Stimulated activated CD8-positive, alpha-beta memory T cell treated with anti-CD3 and anti-CD28 coated beads, Interleukin-4, amount 100 ng/mL, for 24 hours (primary cell): ENCODE results near the gene BATF.

ENCODE experiments used
- DNase-seq: peaks from one replicate; pipeline ENCODE4 v3.0.0-alpha.2; 2020; ENCODE audit warnings: low read depth

The BATF gene

GRCh38 chr14:75501080-75501479 lies 21.2 kb upstream of the BATF start:
- no peak for DNase-seq

GRCh38 chr14:75504411-75504810 lies 17.9 kb upstream of the BATF start:
- no peak for DNase-seq

- DNase-seq = no peak
These were observed 15.3 kb upstream of the BATF start for GRCh38 chr14:75506930-75507329.

DNA sequence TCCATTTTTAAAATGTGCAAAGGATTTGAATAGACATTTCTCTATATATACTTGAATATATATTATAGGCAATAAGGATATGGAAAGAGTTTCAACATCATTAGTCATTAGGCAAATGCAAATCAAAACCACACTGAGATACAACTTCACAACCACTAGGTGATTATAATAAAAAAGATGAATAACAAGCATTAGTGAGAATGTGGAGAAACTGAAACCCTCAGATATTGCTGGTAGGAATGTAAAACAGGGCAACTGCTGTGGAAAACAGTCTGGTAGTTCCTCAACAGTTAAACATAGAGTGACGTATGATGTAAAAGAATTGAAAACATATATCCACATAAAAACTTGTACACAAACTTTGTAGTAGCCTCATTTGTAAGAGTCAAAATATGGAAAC lies 11.7 kb upstream of the BATF start:
- no peak for DNase-seq

DNA sequence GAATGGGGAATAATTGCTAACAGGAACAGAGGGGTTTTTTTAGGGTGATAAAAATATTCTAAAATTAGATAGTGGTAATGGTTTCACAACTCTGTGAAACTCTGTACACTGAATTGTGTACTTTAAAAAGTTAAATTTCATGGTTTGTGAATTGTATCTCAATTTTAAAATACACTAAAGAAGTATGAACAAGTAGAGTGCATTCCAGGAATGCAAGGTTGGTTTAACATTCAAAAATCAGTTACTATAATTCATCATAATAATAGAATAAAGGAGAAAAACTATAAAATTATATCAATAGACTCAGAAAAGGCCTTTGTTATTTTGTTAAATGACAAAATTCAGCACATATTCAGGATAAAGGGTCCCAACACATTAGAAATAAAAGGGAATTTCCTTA lies 11.1 kb upstream of the BATF start:
- DNase-seq = no peak

DNA sequence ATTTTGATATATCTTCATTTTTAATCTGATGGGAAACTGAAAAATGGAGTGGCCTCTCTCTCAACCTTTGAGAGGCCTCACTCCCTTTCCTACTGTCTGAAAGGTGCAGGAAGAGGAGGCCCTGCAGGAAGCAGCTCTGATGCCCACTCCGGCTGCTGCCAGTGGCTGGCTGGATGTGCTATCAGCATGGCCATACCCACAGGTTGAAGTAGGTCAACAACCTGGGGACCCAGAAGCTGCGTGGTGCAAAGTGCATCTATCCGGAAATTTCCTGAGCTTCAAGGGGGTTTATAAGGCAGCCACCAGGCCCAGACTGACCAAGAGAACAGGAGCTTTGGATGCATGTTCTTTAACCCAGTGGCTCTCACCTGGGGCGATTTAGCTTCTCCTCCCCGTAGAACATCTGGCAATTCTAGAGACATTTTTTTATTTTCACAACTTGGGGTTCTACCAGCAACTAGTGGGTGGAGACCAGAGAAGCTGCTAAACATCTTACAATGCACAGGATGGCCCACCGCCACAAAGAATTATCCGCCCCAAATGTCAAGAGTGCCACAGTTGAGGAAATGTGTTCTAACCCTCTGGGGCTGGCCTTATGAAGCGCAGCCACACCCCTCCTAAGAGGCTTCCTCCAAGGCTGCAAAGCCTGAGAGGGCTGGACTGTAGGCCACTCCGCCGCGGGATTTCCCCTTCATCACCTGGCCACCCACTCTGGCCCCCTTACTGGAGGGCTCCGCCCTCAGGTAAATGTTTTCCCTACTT lies 8.2 kb upstream of the BATF start:
- no peak for DNase-seq

GRCh38 chr14:75514673-75515628 lies 7.3 kb upstream of the BATF start:
- DNase-seq = no peak

DNA sequence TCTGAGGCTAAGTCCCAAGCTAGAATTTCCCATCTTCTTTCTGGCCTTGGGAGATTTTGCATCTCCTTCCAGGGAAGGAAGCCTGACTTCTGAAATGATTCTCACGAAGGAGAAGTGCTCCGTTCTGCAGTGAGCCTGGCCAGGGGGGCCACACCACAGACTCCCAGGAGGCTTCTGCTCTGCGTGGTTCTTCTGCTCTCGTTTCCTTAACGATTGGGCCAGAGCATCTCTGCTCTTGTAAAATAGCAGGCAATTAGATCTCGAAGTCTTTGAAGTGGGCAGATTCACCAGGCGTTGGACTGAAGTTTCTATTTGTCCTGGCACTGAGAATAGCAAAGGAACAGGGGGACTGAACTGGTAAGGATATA lies 6.7 kb upstream of the BATF start:
- DNase-seq = no peak

- no peak for DNase-seq
These were observed 3.6 kb upstream of the BATF start for GRCh38 chr14:75518625-75519024.

DNA sequence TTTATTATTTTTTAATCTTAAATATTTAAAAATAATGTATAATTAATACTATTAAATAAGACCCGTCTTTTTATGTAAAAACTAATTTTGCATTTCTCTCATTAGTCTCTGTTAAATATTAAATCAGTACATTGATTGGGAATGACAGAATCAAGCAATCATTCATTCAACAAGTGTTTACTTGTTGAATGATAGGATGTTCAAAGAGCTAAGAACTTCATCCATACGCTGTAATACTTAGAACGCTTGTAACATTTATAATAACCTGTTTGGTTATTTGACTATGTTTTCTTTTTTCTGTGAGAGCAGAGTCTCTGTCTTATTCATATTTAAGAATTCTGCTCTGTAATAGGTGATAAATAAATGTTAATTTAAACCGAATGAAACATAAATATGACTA lies 2.9 kb upstream of the BATF start:
- DNase-seq = no peak

DNA sequence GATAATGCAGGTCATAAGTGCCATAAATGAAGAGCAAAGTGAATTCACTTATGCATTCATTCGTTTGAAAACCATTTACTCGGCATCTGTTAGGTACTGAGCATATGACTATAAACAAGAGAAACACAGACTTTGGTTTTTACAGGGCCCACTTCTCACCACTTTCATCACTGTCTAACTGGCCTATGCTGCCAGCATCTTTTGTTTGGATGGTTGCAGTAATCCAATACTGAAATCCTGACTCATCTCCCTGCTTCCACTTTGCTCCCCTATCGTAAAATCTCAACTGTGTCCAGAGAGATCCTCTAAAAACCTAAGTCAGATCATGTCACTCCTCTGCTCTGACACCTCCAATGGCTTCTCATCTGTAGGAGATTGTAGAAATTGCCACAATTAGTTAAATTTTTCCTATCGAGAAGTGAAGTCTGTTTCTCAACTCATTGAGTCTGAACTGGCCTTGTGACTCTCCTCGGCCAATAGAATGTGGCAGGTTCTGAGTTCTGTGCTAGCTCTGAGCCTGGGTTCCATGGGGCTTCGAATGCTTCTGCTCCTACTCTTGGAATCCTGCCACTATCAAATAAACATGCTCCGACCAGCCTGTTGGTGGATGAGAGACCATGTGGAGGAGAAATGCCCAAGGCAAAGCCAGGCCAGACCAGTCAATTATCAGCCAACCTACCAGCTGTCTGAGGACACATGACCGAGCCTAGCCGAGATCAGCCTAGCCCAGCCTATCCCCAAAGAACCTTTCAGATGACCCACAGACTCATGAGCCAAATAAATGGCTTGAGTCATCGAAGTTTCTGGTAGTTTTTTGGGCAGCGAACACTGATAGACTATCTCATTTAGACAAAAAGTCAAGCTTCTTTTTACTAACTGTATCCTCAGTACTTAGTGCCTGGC lies 2.2 kb upstream of the BATF start:
- no peak for DNase-seq

- DNase-seq = no peak
These were observed 1.4 kb upstream of the BATF start for GRCh38 chr14:75520852-75521251.

- DNase-seq = no peak
These were observed 662 bp upstream of the BATF start for GRCh38 chr14:75521415-75522199.

- no peak for DNase-seq
These were observed 682 bp downstream of the BATF start for GRCh38 chr14:75522983-75523318.

- no peak for DNase-seq
These were observed 1.5 kb downstream of the BATF start for GRCh38 chr14:75523771-75524171.

DNA sequence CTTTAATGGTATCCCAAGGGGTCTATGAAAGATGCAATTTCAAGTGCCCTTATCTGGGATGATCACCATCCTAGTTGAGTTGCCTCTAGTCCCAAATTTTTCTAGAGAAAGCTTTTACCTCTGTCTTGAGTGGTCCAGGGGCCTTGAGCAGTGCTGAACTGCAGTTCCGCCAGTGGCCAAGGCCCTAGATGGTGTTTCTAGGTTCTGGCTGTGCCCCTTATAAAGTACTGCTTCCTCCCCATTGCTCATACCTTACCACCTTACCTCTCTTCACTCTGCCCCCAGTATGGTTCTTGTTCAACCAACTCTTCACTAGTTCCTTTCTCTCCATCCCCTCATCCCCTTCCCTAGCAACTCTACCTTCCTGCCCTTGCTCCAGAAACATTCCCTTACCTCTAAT lies 3.7 kb downstream of the BATF start:
- no peak for DNase-seq

GRCh38 chr14:75527449-75528163 lies 5.3 kb downstream of the BATF start:
- DNase-seq = no peak

DNA sequence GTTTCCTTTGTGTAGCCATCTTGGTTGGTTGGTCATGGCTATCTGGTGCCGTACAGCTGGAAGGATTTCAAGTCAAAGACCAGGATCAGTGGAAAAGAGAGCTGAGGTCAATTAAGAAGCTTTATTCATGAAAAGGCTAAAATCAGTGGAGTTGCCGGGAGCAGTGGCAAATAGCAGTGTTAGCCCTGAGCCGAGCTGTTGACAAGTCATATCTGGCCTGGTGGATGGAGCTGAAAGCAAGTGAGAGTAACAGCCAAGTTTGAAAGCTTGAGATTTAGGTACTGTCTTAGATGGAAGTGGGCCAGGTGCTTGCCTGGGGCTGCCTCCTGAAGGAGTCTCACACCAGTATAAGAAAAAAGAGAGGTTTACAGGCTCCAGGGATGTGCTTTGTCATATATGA lies 9.0 kb downstream of the BATF start:
- DNase-seq = no peak

DNA sequence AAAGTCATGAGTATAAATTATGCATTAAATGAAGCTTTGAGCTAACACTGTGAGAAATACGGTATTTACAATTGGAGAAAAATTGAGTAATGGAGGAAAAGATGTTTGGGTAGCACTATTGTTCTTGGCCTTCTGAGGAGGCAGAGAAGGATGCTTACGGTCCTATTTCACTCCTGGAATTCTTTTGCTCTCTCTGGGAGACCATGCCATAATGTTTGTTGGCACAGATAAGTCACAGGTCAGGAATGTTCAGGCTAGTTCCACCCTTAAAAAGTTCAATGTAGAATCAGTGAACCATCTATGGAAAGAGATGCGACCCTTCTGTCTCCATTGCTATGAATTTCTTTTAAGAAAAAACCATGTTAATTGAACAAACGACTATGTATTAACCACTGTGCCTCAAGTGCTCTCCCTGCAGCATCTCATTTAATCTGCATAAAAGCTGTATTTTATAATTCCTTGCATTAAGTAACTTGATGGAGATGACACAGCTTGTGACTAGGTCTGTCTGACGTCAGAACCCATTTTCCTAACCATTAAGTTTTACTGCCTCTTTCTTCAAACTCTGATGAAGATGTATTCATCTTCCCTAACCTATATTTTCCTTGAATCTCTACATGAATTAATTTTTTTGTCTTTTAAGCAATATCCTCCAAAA lies 9.5 kb downstream of the BATF start:
- no peak for DNase-seq

DNA sequence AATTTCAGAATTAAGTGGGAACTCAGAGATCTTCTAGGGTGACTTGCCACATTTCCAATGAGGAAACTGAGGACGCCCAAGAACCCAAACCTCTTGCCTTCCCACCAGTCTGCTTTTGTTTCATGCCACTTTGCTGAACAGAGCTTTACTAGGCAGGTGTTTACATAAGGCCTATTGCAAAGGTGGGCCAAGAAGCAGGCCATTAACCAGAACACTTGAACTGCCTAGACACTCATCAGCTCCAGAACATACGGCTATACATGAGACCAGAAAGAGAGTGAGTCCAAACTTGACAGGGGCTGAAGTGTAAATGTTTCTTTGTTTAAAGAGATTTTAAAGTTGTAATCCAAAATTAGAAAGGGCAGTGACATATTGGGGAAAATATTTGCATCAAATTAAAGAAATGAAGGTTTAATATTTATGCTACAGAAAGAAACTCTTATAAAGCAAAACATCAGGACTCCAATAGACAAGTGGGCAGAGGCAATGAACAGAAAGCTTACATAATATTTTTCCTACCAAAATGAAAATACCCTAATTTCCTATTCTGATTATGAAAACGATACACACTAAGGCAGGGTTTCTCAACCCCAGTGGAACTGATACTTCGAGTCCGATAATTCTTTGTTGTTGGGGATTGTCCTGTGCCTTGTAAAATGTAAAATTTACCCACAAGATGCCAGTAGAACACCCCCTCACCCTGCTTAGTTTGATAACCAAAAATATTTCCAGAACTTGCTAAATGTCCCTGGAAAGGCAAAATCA lies 11.7 kb downstream of the BATF start:
- DNase-seq = no peak
